IMR-90 (cell line): Measurements from ENCODE around the gene P3H1. TPM values are rescaled to one million over a fixed set of nuclear protein-coding genes. Genes with fewer than 3 reads are reported as not detected.

Experiments
- ATAC-seq: fragments of 200-7000 bp; cut with Tn5 transposase; 2 replicates; pipeline ENCODE4 v1.9.1; 2020; ENCODE audit warnings: low read depth, mild to moderate bottlenecking, moderate library complexity
- BruUV-seq: library from RNA; stranded (reverse); fragments of 400-500 nt; replicated peaks from 2 replicates; lab custom pipeline; 2021; lab: Mats Ljungman, UMichigan
- CTCF ChIA-PET: fragments of 300-600 bp; formaldehyde crosslinking; extraction: SDS; loops from one replicate; lab custom pipeline; 2021; ENCODE audit warnings: antibody characterized with exemption; lab: Yijun Ruan, JAX
- POLR2A ChIA-PET: fragments of 300-600 bp; sonication (Branson Sonifier 250); formaldehyde crosslinking; loops from one replicate; lab custom pipeline; 2022; ENCODE audit warnings: antibody characterized with exemption; ENCODE audit not compliant: unreplicated experiment; lab: Charles Lee
- DNase-seq: peaks from one replicate; pipeline ENCODE4 v3.0.0; 2013
- H2AFZ ChIP-seq: replicated peaks from 2 replicates; pipeline ENCODE3; 2013; ENCODE audit warnings: low read length, mild to moderate bottlenecking; ENCODE audit not compliant: poor library complexity
- H2AK5ac ChIP-seq: 2 replicates; pipeline ENCODE4 v1.6.1; 2013; ENCODE audit warnings: low read depth, low read length, inconsistent platforms
- H2AK9ac ChIP-seq: replicated peaks from 2 replicates; pipeline ENCODE3; 2013; ENCODE audit warnings: mild to moderate bottlenecking, low read depth, low read length, moderate library complexity; ENCODE audit not compliant: poor library complexity
- H2BK120ac ChIP-seq: 2 replicates; pipeline ENCODE4 v1.6.1; 2013; ENCODE audit warnings: low read depth, low read length, inconsistent platforms
- H2BK15ac ChIP-seq: 3 replicates; pipeline ENCODE4 v1.6.1; 2013; ENCODE audit warnings: low read depth, low read length, inconsistent platforms
- H2BK20ac ChIP-seq: 2 replicates; pipeline ENCODE4 v1.6.1; 2013; ENCODE audit warnings: low read depth, mild to moderate bottlenecking, inconsistent platforms, low read length, moderate library complexity
- H2BK5ac ChIP-seq: 2 replicates; pipeline ENCODE4 v1.6.1; 2013; ENCODE audit warnings: mild to moderate bottlenecking, low read depth, low read length, inconsistent platforms; ENCODE audit not compliant: poor library complexity, severe bottlenecking
- H3K14ac ChIP-seq: replicated peaks from 2 replicates; pipeline ENCODE4 v1.6.1; 2013; ENCODE audit warnings: low read depth, low read length, inconsistent platforms
- H3K18ac ChIP-seq: 2 replicates; pipeline ENCODE4 v1.6.1; 2013; ENCODE audit warnings: low read depth, low read length, control low read depth
- H3K23ac ChIP-seq: 2 replicates; pipeline ENCODE4 v1.6.1; 2013; ENCODE audit warnings: low read depth, low read length, inconsistent platforms
- H3K27ac ChIP-seq: 2 replicates; pipeline ENCODE4 v1.5.1; 2013; ENCODE audit warnings: mild to moderate bottlenecking, control low read depth, low read length; ENCODE audit not compliant: insufficient read depth
- H3K27me3 ChIP-seq: 2 replicates; pipeline ENCODE4 v1.6.1; 2013; ENCODE audit warnings: low read length; ENCODE audit not compliant: control insufficient read depth, insufficient read depth
- H3K36me3 ChIP-seq: 2 replicates; pipeline ENCODE4 v1.6.1; 2013; ENCODE audit warnings: low read length, mixed read lengths; ENCODE audit not compliant: control insufficient read depth, insufficient read depth
- H3K4ac ChIP-seq: 2 replicates; pipeline ENCODE4 v1.6.1; 2013; ENCODE audit warnings: low read depth, low read length, inconsistent platforms
- H3K4me1 ChIP-seq: 2 replicates; pipeline ENCODE4 v1.6.1; 2013; ENCODE audit warnings: low read length, mixed read lengths; ENCODE audit not compliant: control insufficient read depth, insufficient read depth
- H3K4me2 ChIP-seq: 2 replicates; pipeline ENCODE4 v1.6.1; 2013; ENCODE audit warnings: low read depth, mild to moderate bottlenecking, control low read depth, low read length, moderate library complexity
- H3K4me3 ChIP-seq: 2 replicates; pipeline ENCODE4 v1.5.1; 2013; ENCODE audit warnings: low read depth, mild to moderate bottlenecking, control low read depth, low read length, moderate library complexity; ENCODE audit not compliant: insufficient read depth
- H3K56ac ChIP-seq: 2 replicates; pipeline ENCODE4 v1.6.1; 2013; ENCODE audit warnings: low read length, inconsistent platforms; ENCODE audit not compliant: insufficient read depth; ENCODE audit errors: extremely low read depth
- H3K79me1 ChIP-seq, 2 experiments: 2 replicates each; pipeline ENCODE4 v1.6.1; 2013; ENCODE audit warnings: low read length in 2 of 2, inconsistent platforms in 1 of 2, low read depth in 1 of 2
- H3K9ac ChIP-seq: 2 replicates; pipeline ENCODE4 v1.6.1; 2013; ENCODE audit warnings: low read depth, low read length, control low read depth
- H3K9me1 ChIP-seq: 2 replicates; pipeline ENCODE4 v1.6.1; 2013; ENCODE audit warnings: low read length, inconsistent platforms; ENCODE audit not compliant: insufficient read depth
- H3K9me3 ChIP-seq: 2 replicates; pipeline ENCODE4 v1.6.1; 2013; ENCODE audit warnings: low read length; ENCODE audit not compliant: control insufficient read depth, insufficient read depth
- H4K20me1 ChIP-seq: 2 replicates; pipeline ENCODE4 v1.6.1; 2013; ENCODE audit warnings: low read length, inconsistent platforms; ENCODE audit not compliant: insufficient read depth
- H4K5ac ChIP-seq: 2 replicates; pipeline ENCODE4 v1.6.1; 2013; ENCODE audit warnings: mild to moderate bottlenecking, low read depth, low read length, control low read depth
- H4K8ac ChIP-seq, 2 experiments: 2 replicates each; pipeline ENCODE4 v1.6.1; 2013; ENCODE audit warnings: low read depth in 2 of 2, low read length in 2 of 2, control low read depth in 1 of 2, inconsistent platforms in 1 of 2
- H4K91ac ChIP-seq: 2 replicates; pipeline ENCODE4 v1.6.1; 2013; ENCODE audit warnings: low read depth, low read length, inconsistent platforms; ENCODE audit not compliant: insufficient read depth
- BHLHE40 ChIP-seq: fragments of 150-350 bp; IDR thresholded peaks from 2 replicates; pipeline ENCODE4 v1.6.1; 2016; ENCODE audit warnings: mild to moderate bottlenecking, low read depth, low read length
- CEBPB ChIP-seq: IDR thresholded peaks from 2 replicates; pipeline ENCODE4 v1.6.1; 2012; ENCODE audit warnings: low read depth, low read length, improper control_type of control experiment
- CHD1 ChIP-seq: IDR thresholded peaks from 2 replicates; pipeline ENCODE4 v1.6.1; 2012; ENCODE audit warnings: low read depth, low read length, improper control_type of control experiment
- FOS ChIP-seq: fragments of 150-350 bp; IDR thresholded peaks from 2 replicates; pipeline ENCODE4 v1.6.1; 2016; ENCODE audit warnings: low read depth, low read length
- MAZ ChIP-seq: IDR thresholded peaks from 2 replicates; pipeline ENCODE4 v1.6.1; 2012; ENCODE audit warnings: low read depth, mild to moderate bottlenecking, low read length, improper control_type of control experiment, moderate library complexity, borderline replicate concordance
- MXI1 ChIP-seq: IDR thresholded peaks from 2 replicates; pipeline ENCODE4 v1.6.1; 2012; ENCODE audit warnings: low read depth, mild to moderate bottlenecking, low read length, moderate library complexity, borderline replicate concordance
- NFE2L2 ChIP-seq: fragments of 150-350 bp; IDR thresholded peaks from 2 replicates; pipeline ENCODE4 v1.6.1; 2016; ENCODE audit warnings: low read depth, mild to moderate bottlenecking, low read length
- POLR2A ChIP-seq: IDR thresholded peaks from 2 replicates; pipeline ENCODE4 v1.6.1; 2012; ENCODE audit warnings: mild to moderate bottlenecking, low read depth, low read length
- RAD21 ChIP-seq: IDR thresholded peaks from 2 replicates; pipeline ENCODE4 v1.6.1; 2012; ENCODE audit warnings: low read length, improper control_type of control experiment
- RCOR1 ChIP-seq: IDR thresholded peaks from 2 replicates; pipeline ENCODE4 v1.6.1; 2012; ENCODE audit warnings: mild to moderate bottlenecking, low read length, improper control_type of control experiment; ENCODE audit not compliant: insufficient replicate concordance
- RFX5 ChIP-seq: IDR thresholded peaks from 2 replicates; pipeline ENCODE4 v1.8.0; 2012; ENCODE audit warnings: low read depth, mild to moderate bottlenecking, low read length, moderate library complexity
- SMC3 ChIP-seq: fragments of 150-350 bp; IDR thresholded peaks from 2 replicates; pipeline ENCODE4 v1.6.1; 2016; ENCODE audit warnings: low read depth, mild to moderate bottlenecking, antibody characterized with exemption, low read length, moderate library complexity
- WGBS, 2 experiments: methylation state at CpG; one replicate each; pipeline versions ENCODE4 v1.1.5 to v1.1.7; 2013; ENCODE audit warnings: missing lambda C conversion rate in 2 of 2; ENCODE audit not compliant: insufficient read length in 1 of 2; ENCODE audit errors: extremely low coverage in 2 of 2; 5-methylcytosine and 5-hydroxymethylcytosine counted together
- dilution Hi-C: fragments of 300-500 bp; cut with HindIII; formaldehyde crosslinking; loops from one replicate; pipeline ENCODE4 v1.14.3; 2018; ENCODE audit warnings: low sequenced_read_pairs; ENCODE audit not compliant: unreplicated experiment
- in situ Hi-C: fragments of 300-500 bp; cut with MboI; formaldehyde crosslinking; loops from 3 replicates; pipeline ENCODE4 v1.14.3; 2019; ENCODE audit warnings: low sequenced_read_pairs, inconsistent platforms, mixed read lengths
- intact Hi-C: fragments of 100-400 bp; cut with micrococcal nuclease; formaldehyde crosslinking; loops from 2 replicates; pipeline ENCODE4 v1.10.0; 2022
- polyA plus RNA-seq, 3 experiments: library from polyadenylated mRNA; depleted of rRNA; stranded (reverse); fragments of >200 nt; gene quantifications; 2 replicates each; pipeline ENCODE4 v1.2.3, GENCODE V29; 2012; ENCODE audit warnings: low replicate concordance in 1 of 3
- total RNA-seq: library from RNA; depleted of rRNA; stranded (reverse); fragments of >200 nt; gene quantifications from 2 replicates; pipeline ENCODE4 v1.2.3, GENCODE V29; 2012
- TF ChIP-seq, protein P1 (sequence below): fragments of 150-350 bp; IDR thresholded peaks from 2 replicates; pipeline ENCODE4 v1.6.1; 2017; ENCODE audit warnings: mild to moderate bottlenecking, antibody characterized with exemption, low read length, low read depth
- TF ChIP-seq, protein P2 (sequence below): fragments of 150-350 bp; IDR thresholded peaks from 2 replicates; pipeline ENCODE4 v1.6.1; 2016; ENCODE audit warnings: low read depth, mild to moderate bottlenecking, low read length, moderate library complexity, borderline replicate concordance
- TF ChIP-seq, protein P3 (sequence below): conservative IDR thresholded peaks from 2 replicates; pipeline ENCODE4 v1.5.1; 2012; ENCODE audit warnings: mild to moderate bottlenecking, low read depth, low read length, improper control_type of control experiment

The P3H1 gene
- total and polyA plus RNA-seq, 2 of the 4 experiments (the other 2 are of a cell fraction): 108 to 210 TPM

DNA sequence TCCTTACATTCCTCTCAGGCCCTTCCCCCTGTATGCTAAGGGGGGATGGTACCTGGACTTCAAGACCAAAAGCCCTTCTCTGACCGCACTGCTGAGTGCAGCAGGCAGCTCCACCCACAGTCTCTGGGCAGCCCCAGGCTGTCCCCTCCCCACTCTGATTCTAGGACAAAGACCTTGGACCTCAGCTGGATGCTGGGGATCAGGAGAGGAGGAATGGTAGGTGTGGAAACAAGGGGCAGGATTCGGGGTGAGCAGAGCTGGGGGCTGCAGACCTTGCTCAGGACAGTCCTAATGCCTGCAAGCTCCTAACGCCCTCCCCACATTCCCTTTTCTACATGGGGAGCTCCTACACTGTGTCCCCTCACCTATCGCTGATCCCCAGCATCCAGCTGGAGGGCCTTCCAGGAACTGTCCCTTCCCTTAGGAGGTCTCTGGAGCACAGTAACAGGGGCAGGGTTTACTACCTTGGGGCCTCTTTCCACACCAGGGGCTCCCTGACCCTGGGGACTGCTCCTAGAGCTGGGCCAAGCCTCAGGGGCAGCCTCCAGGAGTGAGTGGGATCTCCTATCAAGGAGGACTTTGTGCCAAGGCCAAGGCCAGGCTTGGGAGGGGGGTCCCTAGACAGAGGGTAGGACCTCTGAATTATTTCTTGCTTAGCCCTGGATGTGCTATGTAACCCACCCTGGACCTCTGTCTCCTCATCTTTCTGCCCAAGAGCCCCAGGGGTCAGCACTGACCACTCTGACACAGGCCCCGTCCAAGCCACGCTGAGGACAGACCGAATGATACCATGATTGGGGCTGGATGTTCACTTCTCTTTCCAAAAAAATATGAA is 32.4 kb downstream of the P3H1 start:
- Histone ChIP-seq H2BK120ac (no peak overlapping the region), H3K14ac (no peak overlapping the region), H3K4ac (no peak overlapping the region), H4K91ac (no peak overlapping the region), H3K36me3 (no peaks in the 10 kb centered on the region), H2BK5ac (no peak overlapping the region), H3K79me1 (no peaks in the 10 kb centered on the region), H2BK20ac (no peak overlapping the region), H2AK9ac (no peak overlapping the region), H3K9me1 (no peaks in the 10 kb centered on the region), H3K56ac (no peak overlapping the region), H4K20me1 (no peaks in the 10 kb centered on the region), H3K27ac (no peak overlapping the region), H3K18ac (no peak overlapping the region), H2AFZ (peak overlapping the region; percentile 14), H3K4me1 (no peaks in the 10 kb centered on the region), H3K27me3 (no peaks in the 10 kb centered on the region; the same call in 1 of the 2 replicates), H4K5ac (no peak overlapping the region), H3K9me3 (no peaks in the 10 kb centered on the region), H3K4me2 (no peak overlapping the region), H3K4me3 (no peak overlapping the region), H4K8ac (no peak overlapping the region), H3K9ac (no peak overlapping the region), H3K23ac (no peak overlapping the region), H2AK5ac (no peak overlapping the region), H2BK15ac (no peak overlapping the region)
- no peak for DNase-seq
- in situ Hi-C loops (no loop called here), dilution Hi-C loops (no loop called here), intact Hi-C loops (no loop called here)
- POLR2A ChIA-PET: no interaction called here
- WGBS, 2 experiments: no CpG with 5 or more reads among the region's 7 CpGs
- ATAC-seq: no peak
- no TSS peak for BruUV-seq
- CTCF ChIA-PET: no interaction called here
- TF ChIP-seq SMC3 (no peak), BHLHE40 (no peak), CHD1 (no peak), POLR2A (no peak), CEBPB (no peak), NFE2L2 (no peak), RCOR1 (no peak), FOS (no peak), RFX5 (no peak), MAZ (no peak), RAD21 (no peak), MXI1 (no peak)
- TF ChIP-seq, protein P1, sequence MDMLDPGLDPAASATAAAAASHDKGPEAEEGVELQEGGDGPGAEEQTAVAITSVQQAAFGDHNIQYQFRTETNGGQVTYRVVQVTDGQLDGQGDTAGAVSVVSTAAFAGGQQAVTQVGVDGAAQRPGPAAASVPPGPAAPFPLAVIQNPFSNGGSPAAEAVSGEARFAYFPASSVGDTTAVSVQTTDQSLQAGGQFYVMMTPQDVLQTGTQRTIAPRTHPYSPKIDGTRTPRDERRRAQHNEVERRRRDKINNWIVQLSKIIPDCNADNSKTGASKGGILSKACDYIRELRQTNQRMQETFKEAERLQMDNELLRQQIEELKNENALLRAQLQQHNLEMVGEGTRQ: no peak
- TF ChIP-seq, protein P2, sequence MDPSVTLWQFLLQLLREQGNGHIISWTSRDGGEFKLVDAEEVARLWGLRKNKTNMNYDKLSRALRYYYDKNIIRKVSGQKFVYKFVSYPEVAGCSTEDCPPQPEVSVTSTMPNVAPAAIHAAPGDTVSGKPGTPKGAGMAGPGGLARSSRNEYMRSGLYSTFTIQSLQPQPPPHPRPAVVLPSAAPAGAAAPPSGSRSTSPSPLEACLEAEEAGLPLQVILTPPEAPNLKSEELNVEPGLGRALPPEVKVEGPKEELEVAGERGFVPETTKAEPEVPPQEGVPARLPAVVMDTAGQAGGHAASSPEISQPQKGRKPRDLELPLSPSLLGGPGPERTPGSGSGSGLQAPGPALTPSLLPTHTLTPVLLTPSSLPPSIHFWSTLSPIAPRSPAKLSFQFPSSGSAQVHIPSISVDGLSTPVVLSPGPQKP: no peak
- TF ChIP-seq, protein P3, sequence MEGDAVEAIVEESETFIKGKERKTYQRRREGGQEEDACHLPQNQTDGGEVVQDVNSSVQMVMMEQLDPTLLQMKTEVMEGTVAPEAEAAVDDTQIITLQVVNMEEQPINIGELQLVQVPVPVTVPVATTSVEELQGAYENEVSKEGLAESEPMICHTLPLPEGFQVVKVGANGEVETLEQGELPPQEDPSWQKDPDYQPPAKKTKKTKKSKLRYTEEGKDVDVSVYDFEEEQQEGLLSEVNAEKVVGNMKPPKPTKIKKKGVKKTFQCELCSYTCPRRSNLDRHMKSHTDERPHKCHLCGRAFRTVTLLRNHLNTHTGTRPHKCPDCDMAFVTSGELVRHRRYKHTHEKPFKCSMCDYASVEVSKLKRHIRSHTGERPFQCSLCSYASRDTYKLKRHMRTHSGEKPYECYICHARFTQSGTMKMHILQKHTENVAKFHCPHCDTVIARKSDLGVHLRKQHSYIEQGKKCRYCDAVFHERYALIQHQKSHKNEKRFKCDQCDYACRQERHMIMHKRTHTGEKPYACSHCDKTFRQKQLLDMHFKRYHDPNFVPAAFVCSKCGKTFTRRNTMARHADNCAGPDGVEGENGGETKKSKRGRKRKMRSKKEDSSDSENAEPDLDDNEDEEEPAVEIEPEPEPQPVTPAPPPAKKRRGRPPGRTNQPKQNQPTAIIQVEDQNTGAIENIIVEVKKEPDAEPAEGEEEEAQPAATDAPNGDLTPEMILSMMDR: no peak
